ENCODE data around the gene ERLIN1.
A peak's percentile ranks its signal among the peaks of the same experiment; 100 is the strongest.

ERLIN1 gene

GRCh38 chr10:100185364-100186252 lies at the start of gene ERLIN1:
Gene ERLIN1, minus strand, starts transcription at chr10:100186029. Its CDS starts 403 bp downstream, at chr10:100185626.
- DNase-seq: peak; percentile 92 to 95

- no peak for DNase-seq
Measured at GRCh38 chr10:100232101-100232500, 46.3 kb upstream of the ERLIN1 start.

GRCh38 chr10:100229819-100230422 lies 44.1 kb upstream of the ERLIN1 start:
- no peak for DNase-seq

- no peak for DNase-seq
Measured at GRCh38 chr10:100223879-100224278, 38.0 kb upstream of the ERLIN1 start.

- DNase-seq: no peak
Measured at GRCh38 chr10:100222529-100222928, 36.7 kb upstream of the ERLIN1 start.

- DNase-seq: no peak
Measured at GRCh38 chr10:100216006-100216405, 30.2 kb upstream of the ERLIN1 start.

GRCh38 chr10:100209303-100209702 lies 23.5 kb upstream of the ERLIN1 start:
- DNase-seq: no peak

- no peak for DNase-seq
Measured at GRCh38 chr10:100208276-100208675, 22.4 kb upstream of the ERLIN1 start.

- DNase-seq: no peak
Measured at GRCh38 chr10:100204370-100204769, 18.5 kb upstream of the ERLIN1 start.

- DNase-seq: no peak
Measured at GRCh38 chr10:100201549-100201948, 15.7 kb upstream of the ERLIN1 start.

- DNase-seq: no peak
Measured at GRCh38 chr10:100194711-100195110, 8.9 kb upstream of the ERLIN1 start.

- no peak for DNase-seq
Measured at GRCh38 chr10:100192350-100192749, 6.5 kb upstream of the ERLIN1 start.

GRCh38 chr10:100186253-100187212 lies 704 bp upstream of the ERLIN1 start:
- no peak for DNase-seq

- no peak for DNase-seq
Measured at GRCh38 chr10:100184840-100185239, 989 bp downstream of the ERLIN1 start.

- no peak for DNase-seq
Measured at GRCh38 chr10:100184426-100184825, 1.4 kb downstream of the ERLIN1 start.

- DNase-seq: no peak
Measured at GRCh38 chr10:100183481-100183880, 2.3 kb downstream of the ERLIN1 start.

- no peak for DNase-seq
Measured at GRCh38 chr10:100182908-100183307, 2.9 kb downstream of the ERLIN1 start.

- DNase-seq: no peak
Measured at GRCh38 chr10:100182281-100182680, 3.5 kb downstream of the ERLIN1 start.

- no peak for DNase-seq
Measured at GRCh38 chr10:100175875-100176274, 10.0 kb downstream of the ERLIN1 start.

GRCh38 chr10:100174699-100175677 lies 10.8 kb downstream of the ERLIN1 start:
- DNase-seq: no peak

- DNase-seq: no peak
Measured at GRCh38 chr10:100173035-100173434, 12.8 kb downstream of the ERLIN1 start.

- no peak for DNase-seq
Measured at GRCh38 chr10:100172349-100172748, 13.5 kb downstream of the ERLIN1 start.

All from stimulated activated CD4-positive, alpha-beta T cell treated with anti-CD3 and anti-CD28 coated beads, Interleukin-2, amount 100 ng/mL, for 48 hours (primary cell).